GM12878 (cell line): ENCODE results near the gene YKT6. TPM values are rescaled to one million over a fixed set of nuclear protein-coding genes. Genes with fewer than 3 reads are reported as not detected.

ENCODE experiments used
- ATAC-seq: fragments of 200-7000 bp; cut with Tn5 transposase; 3 replicates; pipeline ENCODE4 v1.9.1; 2020; ENCODE audit warnings: mild to moderate bottlenecking, moderate library complexity
- BruUV-seq: library from RNA; stranded (reverse); fragments of 400-500 nt; replicated peaks from 2 replicates; lab custom pipeline; 2021; lab: Mats Ljungman, UMichigan
- CTCF ChIA-PET: fragments of 300-600 bp; sonication (Branson Sonifier 250); formaldehyde crosslinking; extraction: SDS; loops from one replicate; lab custom pipeline; 2021; ENCODE audit warnings: inconsistent platforms; lab: Yijun Ruan, JAX
- POLR2A ChIA-PET: fragments of 350-600 bp; formaldehyde crosslinking; extraction: SDS; loops from one replicate; lab custom pipeline; 2021; ENCODE audit warnings: inconsistent platforms; lab: Charles Lee
- RAD21 ChIA-PET: fragments of 300-600 bp; sonication (Branson Sonifier 250); formaldehyde crosslinking; loops from one replicate; lab custom pipeline; 2023; ENCODE audit warnings: antibody characterized with exemption; ENCODE audit not compliant: unreplicated experiment; lab: Charles Lee
- SMC1A ChIA-PET: fragments of 300-600 bp; sonication (Branson Sonifier 250); formaldehyde crosslinking; loops from one replicate; lab custom pipeline; 2023; ENCODE audit not compliant: unreplicated experiment, uncharacterized antibody; lab: Charles Lee
- DNase-seq: peaks from one replicate; pipeline ENCODE4 v3.0.0-alpha.2; 2011; ENCODE audit warnings: low read depth, low spot score
- FAIRE-seq: peaks from 3 replicates; lab custom pipeline; 2011; peaks lifted over from hg19 to GRCh38; lab: Jason Lieb, UNC
- H2AFZ ChIP-seq: 2 replicates; pipeline ENCODE4 v1.6.0; 2011; ENCODE audit warnings: low read depth, low read length, control low read depth; ENCODE audit not compliant: control insufficient read depth
- H3K27ac ChIP-seq: 2 replicates; pipeline ENCODE4 v1.5.1; 2011; ENCODE audit warnings: control low read depth; ENCODE audit not compliant: control insufficient read depth, insufficient read depth
- H3K27me3 ChIP-seq, 2 experiments: replicated peaks in 1 of 2; 2 replicates each; pipeline versions ENCODE4 v1.6.0 to v1.6.1; 2011; ENCODE audit warnings: low read length in 1 of 2; ENCODE audit not compliant: control insufficient read depth in 2 of 2, insufficient read depth in 2 of 2
- H3K36me3 ChIP-seq, 2 experiments: 2 replicates each; pipeline ENCODE4 v1.5.1; 2011; ENCODE audit warnings: low read length in 1 of 2; ENCODE audit not compliant: control insufficient read depth in 2 of 2, insufficient read depth in 2 of 2
- H3K4me1 ChIP-seq: 2 replicates; pipeline ENCODE4 v1.6.1; 2011; ENCODE audit warnings: mild to moderate bottlenecking, low read length, moderate library complexity, mixed read lengths; ENCODE audit not compliant: control insufficient read depth, insufficient read depth
- H3K4me2 ChIP-seq: 2 replicates; pipeline ENCODE4 v1.6.0; 2011; ENCODE audit warnings: control low read depth; ENCODE audit not compliant: control insufficient read depth, insufficient read depth
- H3K4me3 ChIP-seq: fragments of 200-600 bp; sonication (generic); 2 replicates; pipeline ENCODE4 v1.5.1; 2016
- H3K79me2 ChIP-seq: 2 replicates; pipeline ENCODE4 v1.6.0; 2011; ENCODE audit warnings: low read length; ENCODE audit not compliant: control insufficient read depth, insufficient read depth
- H3K9ac ChIP-seq: 2 replicates; pipeline ENCODE4 v1.8.0; 2011; ENCODE audit warnings: low read length, control low read depth, mixed read lengths; ENCODE audit not compliant: control insufficient read depth, insufficient read depth
- H3K9me3 ChIP-seq: replicated peaks from 3 replicates; pipeline ENCODE4 v1.5.1; 2011; ENCODE audit warnings: mild to moderate bottlenecking, low read length; ENCODE audit not compliant: control insufficient read depth, insufficient read depth
- H4K20me1 ChIP-seq: 2 replicates; pipeline ENCODE4 v1.6.0; 2011; ENCODE audit not compliant: control insufficient read depth, insufficient read depth
- CBX5 ChIP-seq: sonication (generic); IDR thresholded peaks from 2 replicates; pipeline ENCODE4 v1.6.1; 2016; ENCODE audit warnings: low read depth, moderate library complexity, mild to moderate bottlenecking, inconsistent platforms
- CHD2 ChIP-seq: IDR thresholded peaks from 2 replicates; pipeline ENCODE4 v1.6.1; 2011; ENCODE audit warnings: low read depth, low read length, improper control_type of control experiment, borderline replicate concordance
- FOXM1 ChIP-seq: IDR thresholded peaks from 2 replicates; pipeline ENCODE4 v1.6.1; 2012; ENCODE audit warnings: low read depth, mild to moderate bottlenecking, inconsistent platforms, low read length, moderate library complexity
- NBN ChIP-seq: fragments of 450-650 bp; IDR thresholded peaks from 2 replicates; pipeline ENCODE4 v1.6.1; 2016
- NR2C1 ChIP-seq: fragments of 450-650 bp; IDR thresholded peaks from 2 replicates; pipeline ENCODE4 v1.6.1; 2017; ENCODE audit warnings: antibody characterized with exemption, mild to moderate bottlenecking, moderate library complexity
- SMAD5 ChIP-seq: IDR thresholded peaks from 2 replicates; pipeline ENCODE4 v1.6.1; 2016; ENCODE audit warnings: antibody characterized with exemption, low read depth
- SUPT20H ChIP-seq: IDR thresholded peaks from 2 replicates; pipeline ENCODE4 v1.6.1; 2011; ENCODE audit warnings: low read depth, mild to moderate bottlenecking, low read length, moderate library complexity, borderline replicate concordance; ENCODE audit not compliant: control insufficient read depth
- TAF1 ChIP-seq: IDR thresholded peaks from 2 replicates; pipeline ENCODE4 v1.6.1; 2011; ENCODE audit warnings: mild to moderate bottlenecking, low read depth, low read length, borderline replicate concordance
- TCF7 ChIP-seq: IDR thresholded peaks from 2 replicates; pipeline ENCODE4 v1.6.1; 2014; ENCODE audit warnings: antibody characterized with exemption, borderline replicate concordance
- YY1 ChIP-seq: IDR thresholded peaks from 2 replicates; pipeline ENCODE4 v1.6.1; 2011; ENCODE audit warnings: low read depth, mild to moderate bottlenecking, low read length
- ZNF24 ChIP-seq: fragments of 450-650 bp; IDR thresholded peaks from 2 replicates; pipeline ENCODE4 v1.6.1; 2017; ENCODE audit warnings: antibody characterized with exemption, mild to moderate bottlenecking
- ZNF384 ChIP-seq: IDR thresholded peaks from 2 replicates; pipeline ENCODE4 v1.6.1; 2012; ENCODE audit warnings: low read depth, mild to moderate bottlenecking, low read length, improper control_type of control experiment, borderline replicate concordance
- WGBS: methylation state at CpG from one replicate; pipeline ENCODE4 v1.1.6; 2016; ENCODE audit warnings: low lambda C conversion rate; ENCODE audit not compliant: insufficient replicate concordance, insufficient coverage; ENCODE audit errors: missing lambda C conversion rate; 5-methylcytosine and 5-hydroxymethylcytosine counted together
- in situ Hi-C: fragments of 300-500 bp; cut with MboI; formaldehyde crosslinking; loops from 9 replicates; pipeline ENCODE4 v1.14.3; 2018; ENCODE audit warnings: mixed read lengths
- intact Hi-C: fragments of 100-400 bp; cut with micrococcal nuclease; formaldehyde crosslinking; loops from one replicate; pipeline ENCODE4 v1.14.2; 2022; ENCODE audit not compliant: unreplicated experiment
- polyA plus RNA-seq, 11 experiments: library from polyadenylated mRNA; depleted of rRNA in 4 of 11; unstranded in 6 of 11; stranded (reverse) in 5 of 11; fragments of >200 nt; fragmentation: Nextera tagmentation in 4 of 11; fragmentation: Illumina TruSeq in 1 of 11; extraction: Ambion mirVana in 4 of 11; extraction: Trizol in 1 of 11; gene quantifications; 1 replicate in 1 of 11; 2 replicates in 10 of 11; pipeline versions ENCODE4 v1.2.1 to v1.2.3, GENCODE V29; 2011 to 2016; ENCODE audit warnings: inconsistent platforms in 2 of 11, missing spikeins in 2 of 11, low read depth in 1 of 11
- total RNA-seq, 4 experiments: library from RNA; depleted of rRNA in 3 of 4; stranded (reverse); fragments of >200 nt in 3 of 4; fragmentation: Illumina TruSeq in 1 of 4; extraction: Trizol in 1 of 4; gene quantifications; 2 replicates each; pipeline versions ENCODE4 v1.2.1 to v1.2.3, GENCODE V29; 2013 to 2021
- TF ChIP-seq, protein P1 (sequence below): IDR thresholded peaks from 2 replicates; pipeline ENCODE4 v1.6.1; 2011; ENCODE audit warnings: borderline replicate concordance, low read depth, mild to moderate bottlenecking, moderate library complexity, mixed read lengths, low read length; ENCODE audit not compliant: insufficient read depth; ENCODE audit errors: extremely low read length
- TF ChIP-seq, protein P2 (sequence below): fragments of 450-650 bp; IDR thresholded peaks from 2 replicates; pipeline ENCODE4 v1.6.1; 2014; ENCODE audit warnings: mild to moderate bottlenecking
- TF ChIP-seq, protein P3 (sequence below): fragments of 450-650 bp; conservative IDR thresholded peaks from 2 replicates; pipeline ENCODE4 v1.6.1; 2017; ENCODE audit warnings: mild to moderate bottlenecking, moderate library complexity

Gene YKT6
- total and polyA plus RNA-seq, 10 of the 15 experiments (the other 5 are each of a cell fraction or from before 2014, with no cell fraction given) = 1.7 to 95.2 (median 70.5) TPM

DNA sequence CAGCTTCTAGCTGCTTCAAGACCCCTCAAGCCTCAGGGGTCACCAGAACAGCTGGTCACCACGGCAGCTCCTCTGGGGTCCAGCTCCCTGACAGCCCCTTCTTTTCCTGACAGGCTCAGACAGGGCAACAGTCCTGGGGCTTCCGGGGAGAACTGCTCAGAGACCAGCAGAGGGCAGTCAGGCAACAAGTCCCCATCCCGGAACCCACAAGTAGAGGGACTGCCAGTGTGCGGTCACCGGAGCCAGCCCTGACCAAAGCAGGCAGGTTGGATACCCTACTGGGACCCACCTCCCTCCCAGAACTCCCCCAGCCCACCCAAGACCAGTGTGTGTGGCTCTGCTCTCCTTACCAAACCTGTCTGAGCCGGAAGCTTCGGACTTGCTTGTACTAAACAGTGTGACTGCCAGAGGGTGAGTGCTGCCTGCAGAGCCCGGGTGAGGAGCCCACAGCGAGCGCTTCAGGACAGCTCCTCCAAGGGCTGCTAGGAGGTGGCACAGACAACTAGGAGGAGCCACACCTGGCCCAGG, 40.3 kb downstream of the YKT6 start (continued):
- TF ChIP-seq, protein P1, sequence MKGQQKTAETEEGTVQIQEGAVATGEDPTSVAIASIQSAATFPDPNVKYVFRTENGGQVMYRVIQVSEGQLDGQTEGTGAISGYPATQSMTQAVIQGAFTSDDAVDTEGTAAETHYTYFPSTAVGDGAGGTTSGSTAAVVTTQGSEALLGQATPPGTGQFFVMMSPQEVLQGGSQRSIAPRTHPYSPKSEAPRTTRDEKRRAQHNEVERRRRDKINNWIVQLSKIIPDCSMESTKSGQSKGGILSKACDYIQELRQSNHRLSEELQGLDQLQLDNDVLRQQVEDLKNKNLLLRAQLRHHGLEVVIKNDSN = no peak

DNA sequence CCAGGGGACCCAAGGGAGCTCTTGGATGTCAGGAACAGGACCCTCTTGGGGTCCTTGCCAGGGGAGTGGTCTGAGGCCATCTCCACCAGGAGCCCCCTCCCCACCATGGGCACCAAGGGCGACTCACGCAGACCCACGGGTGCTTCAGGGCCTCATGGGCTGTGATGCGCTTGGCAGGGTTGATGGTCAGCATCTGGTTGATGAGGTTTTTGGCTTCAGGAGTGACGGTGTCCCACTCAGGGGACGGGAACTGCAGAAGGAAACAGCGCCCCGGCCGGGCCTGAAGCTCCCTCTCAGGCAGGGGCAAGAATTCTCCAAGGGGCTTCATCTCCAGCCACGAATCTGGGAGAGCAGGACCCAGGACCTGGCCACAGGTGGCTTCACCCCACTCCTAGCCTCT, 41.3 kb downstream of the YKT6 start:
- no TSS peak for BruUV-seq
- ChIA-PET SMC1A (interaction anchor here (1.2 to 2.7 kb wide), 8 partner anchors 16 to 323 kb away, joined by 3 to 12 read pairs (median 4); partner anchors contain the start of gene NUDCD3), RAD21 (interaction anchor here (0.9 to 2.7 kb wide), 6 partner anchors 32 to 323 kb away, joined by 3 to 30 read pairs (median 6); no protein-coding TSS in a partner anchor), POLR2A (interaction anchor here (0.7 kb wide), 1 partner anchor 233 kb away, joined by 5 read pairs; no protein-coding TSS in a partner anchor), CTCF (interaction anchor here (0.7 to 6.0 kb wide), 14 partner anchors 9 to 331 kb away, joined by 3 to 41 read pairs (median 6); partner anchors contain the start of gene NUDCD3)
- no peaks in the 10 kb centered on the region for H3K79me2 ChIP-seq
- DNase-seq = no peak
- no peak for ATAC-seq
- H4K20me1 ChIP-seq = no peaks in the 10 kb centered on the region
- in situ Hi-C loops (no loop called here), intact Hi-C loops (loop anchor here (5.0 kb wide), 1 partner anchor 130 kb away; no protein-coding TSS in a partner anchor)
- H3K36me3 ChIP-seq = no peaks in the 10 kb centered on the region
- no peak overlapping the region for H3K9ac ChIP-seq
- FAIRE-seq = no peak
- H3K4me2 ChIP-seq = no peak overlapping the region
- no peak overlapping the region for H2AFZ ChIP-seq
- no peak overlapping the region for H3K27ac ChIP-seq
- no peaks in the 10 kb centered on the region for H3K9me3 ChIP-seq
- 18% methylated on average over 10 of the region's 10 CpGs for WGBS
- no peaks in the 10 kb centered on the region for H3K4me1 ChIP-seq
- no peaks in the 10 kb centered on the region; a peak in 1 of 4 replicates for H3K27me3 ChIP-seq
- H3K4me3 ChIP-seq = no peak overlapping the region
- TF ChIP-seq ZNF24 = no peak
- TF ChIP-seq CBX5 = no peak
- no peak for TF ChIP-seq NBN
- TF ChIP-seq, protein P2, sequence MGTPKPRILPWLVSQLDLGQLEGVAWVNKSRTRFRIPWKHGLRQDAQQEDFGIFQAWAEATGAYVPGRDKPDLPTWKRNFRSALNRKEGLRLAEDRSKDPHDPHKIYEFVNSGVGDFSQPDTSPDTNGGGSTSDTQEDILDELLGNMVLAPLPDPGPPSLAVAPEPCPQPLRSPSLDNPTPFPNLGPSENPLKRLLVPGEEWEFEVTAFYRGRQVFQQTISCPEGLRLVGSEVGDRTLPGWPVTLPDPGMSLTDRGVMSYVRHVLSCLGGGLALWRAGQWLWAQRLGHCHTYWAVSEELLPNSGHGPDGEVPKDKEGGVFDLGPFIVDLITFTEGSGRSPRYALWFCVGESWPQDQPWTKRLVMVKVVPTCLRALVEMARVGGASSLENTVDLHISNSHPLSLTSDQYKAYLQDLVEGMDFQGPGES = no peak
- no peak for TF ChIP-seq TCF7
- TF ChIP-seq YY1 = no peak
- TF ChIP-seq ZNF384 = no peak
- no peak for TF ChIP-seq SUPT20H
- no peak for TF ChIP-seq TAF1
- TF ChIP-seq, protein P3, sequence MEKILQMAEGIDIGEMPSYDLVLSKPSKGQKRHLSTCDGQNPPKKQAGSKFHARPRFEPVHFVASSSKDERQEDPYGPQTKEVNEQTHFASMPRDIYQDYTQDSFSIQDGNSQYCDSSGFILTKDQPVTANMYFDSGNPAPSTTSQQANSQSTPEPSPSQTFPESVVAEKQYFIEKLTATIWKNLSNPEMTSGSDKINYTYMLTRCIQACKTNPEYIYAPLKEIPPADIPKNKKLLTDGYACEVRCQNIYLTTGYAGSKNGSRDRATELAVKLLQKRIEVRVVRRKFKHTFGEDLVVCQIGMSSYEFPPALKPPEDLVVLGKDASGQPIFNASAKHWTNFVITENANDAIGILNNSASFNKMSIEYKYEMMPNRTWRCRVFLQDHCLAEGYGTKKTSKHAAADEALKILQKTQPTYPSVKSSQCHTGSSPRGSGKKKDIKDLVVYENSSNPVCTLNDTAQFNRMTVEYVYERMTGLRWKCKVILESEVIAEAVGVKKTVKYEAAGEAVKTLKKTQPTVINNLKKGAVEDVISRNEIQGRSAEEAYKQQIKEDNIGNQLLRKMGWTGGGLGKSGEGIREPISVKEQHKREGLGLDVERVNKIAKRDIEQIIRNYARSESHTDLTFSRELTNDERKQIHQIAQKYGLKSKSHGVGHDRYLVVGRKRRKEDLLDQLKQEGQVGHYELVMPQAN = no peak
- TF ChIP-seq NR2C1 = no peak
- TF ChIP-seq SMAD5 = no peak
- no peak for TF ChIP-seq CHD2
- no peak for TF ChIP-seq FOXM1
